Epithelial cell of esophagus (primary cell): ENCODE data around the gene MEGF8.

ENCODE experiments used
- DNase-seq: peaks from one replicate; pipeline ENCODE4 v3.0.0; 2010; ENCODE audit warnings: low read depth
- H3K4me3 ChIP-seq: 2 replicates; pipeline ENCODE4 v1.5.1; 2011; ENCODE audit warnings: mild to moderate bottlenecking, low read length, control low read depth
- TF ChIP-seq, protein P1 (sequence below): IDR thresholded peaks from 2 replicates; pipeline ENCODE4 v1.5.1; 2011; ENCODE audit warnings: low read depth, mild to moderate bottlenecking, low read length, control low read depth, inconsistent platforms; ENCODE audit not compliant: insufficient read depth; ENCODE audit errors: missing control alignments

The MEGF8 gene

DNA sequence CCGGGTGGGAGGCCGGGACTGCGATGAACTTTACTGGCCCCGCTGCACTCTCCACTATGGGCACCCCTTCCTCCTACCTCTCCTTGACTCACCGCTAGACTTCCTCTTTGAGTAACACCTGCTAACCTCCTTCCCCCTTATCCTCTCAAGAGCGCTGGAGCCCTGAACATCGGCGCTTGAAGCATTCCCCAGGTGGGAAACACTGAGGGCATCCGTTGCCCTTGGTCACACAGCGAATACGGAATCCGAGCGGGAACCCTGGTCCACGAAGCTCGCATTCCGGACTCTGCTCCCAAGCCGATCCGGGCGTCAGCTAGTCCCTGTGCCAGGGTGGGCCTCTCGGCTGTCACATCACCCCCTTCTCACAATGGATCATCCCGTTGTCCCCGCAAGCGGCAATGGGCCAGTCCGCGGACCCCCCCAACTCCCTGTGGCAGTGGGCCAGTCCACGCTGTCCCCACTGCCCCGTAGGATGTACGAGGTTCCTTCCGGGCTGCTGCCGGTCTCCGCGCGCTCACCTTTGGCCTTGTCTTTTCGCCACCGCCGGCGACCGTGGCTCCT lies 97.5 kb downstream of the MEGF8 start:
- H3K4me3 ChIP-seq = peak overlapping the region; percentile 61
- TF ChIP-seq, protein P1, sequence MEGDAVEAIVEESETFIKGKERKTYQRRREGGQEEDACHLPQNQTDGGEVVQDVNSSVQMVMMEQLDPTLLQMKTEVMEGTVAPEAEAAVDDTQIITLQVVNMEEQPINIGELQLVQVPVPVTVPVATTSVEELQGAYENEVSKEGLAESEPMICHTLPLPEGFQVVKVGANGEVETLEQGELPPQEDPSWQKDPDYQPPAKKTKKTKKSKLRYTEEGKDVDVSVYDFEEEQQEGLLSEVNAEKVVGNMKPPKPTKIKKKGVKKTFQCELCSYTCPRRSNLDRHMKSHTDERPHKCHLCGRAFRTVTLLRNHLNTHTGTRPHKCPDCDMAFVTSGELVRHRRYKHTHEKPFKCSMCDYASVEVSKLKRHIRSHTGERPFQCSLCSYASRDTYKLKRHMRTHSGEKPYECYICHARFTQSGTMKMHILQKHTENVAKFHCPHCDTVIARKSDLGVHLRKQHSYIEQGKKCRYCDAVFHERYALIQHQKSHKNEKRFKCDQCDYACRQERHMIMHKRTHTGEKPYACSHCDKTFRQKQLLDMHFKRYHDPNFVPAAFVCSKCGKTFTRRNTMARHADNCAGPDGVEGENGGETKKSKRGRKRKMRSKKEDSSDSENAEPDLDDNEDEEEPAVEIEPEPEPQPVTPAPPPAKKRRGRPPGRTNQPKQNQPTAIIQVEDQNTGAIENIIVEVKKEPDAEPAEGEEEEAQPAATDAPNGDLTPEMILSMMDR = peak; percentile 3

DNA sequence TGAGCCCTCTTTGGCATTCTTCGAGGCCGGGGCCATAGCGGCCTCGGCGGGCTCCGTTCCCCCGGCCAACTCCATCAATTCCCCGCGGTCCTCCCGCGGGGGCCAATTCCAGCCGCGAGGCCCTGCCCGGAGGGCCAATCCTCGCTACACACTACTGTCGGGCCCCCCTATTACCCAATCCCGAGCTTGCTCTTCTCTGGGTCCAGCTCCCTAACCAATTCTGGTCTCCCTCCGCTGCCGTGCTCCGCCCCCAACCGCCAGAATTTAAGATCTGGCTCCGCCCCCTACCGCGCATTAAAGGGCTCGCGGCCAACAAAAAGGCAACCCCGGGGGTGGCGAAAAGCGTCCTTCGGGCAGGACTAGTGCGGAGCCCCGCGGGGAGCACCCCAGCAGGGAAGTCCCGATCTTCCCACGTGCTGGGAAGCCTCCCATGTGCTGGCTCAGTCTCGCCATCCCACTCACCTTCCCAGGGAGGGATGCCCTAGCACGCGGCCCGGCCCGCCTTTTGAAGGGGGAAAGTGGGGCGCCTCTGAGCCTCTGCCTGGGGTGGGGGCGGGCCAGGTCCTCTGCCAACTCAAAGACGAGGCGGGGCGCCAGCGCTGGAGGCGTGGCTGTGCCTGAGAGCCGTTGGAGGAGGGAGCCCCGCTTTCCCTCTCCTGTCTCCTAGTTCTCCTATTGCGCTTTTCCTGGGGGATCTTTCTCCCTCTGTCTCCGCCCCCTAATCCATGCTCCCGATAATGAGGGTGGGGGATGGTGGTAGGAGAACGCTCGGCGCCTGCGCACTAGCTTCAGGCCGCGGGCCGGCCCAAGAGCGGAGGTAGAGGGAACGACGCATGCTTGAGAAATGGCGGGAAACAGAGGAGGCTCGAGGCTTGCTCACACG lies 98.3 kb downstream of the MEGF8 start:
- peak overlapping the region; percentile 61 for H3K4me3 ChIP-seq
- TF ChIP-seq, protein P1 = no peak
- DNase-seq = peak; percentile 96

More for the DNA sequence above, 97.5 kb downstream of the MEGF8 start:
- DNase-seq = peak; percentile 74

DNA sequence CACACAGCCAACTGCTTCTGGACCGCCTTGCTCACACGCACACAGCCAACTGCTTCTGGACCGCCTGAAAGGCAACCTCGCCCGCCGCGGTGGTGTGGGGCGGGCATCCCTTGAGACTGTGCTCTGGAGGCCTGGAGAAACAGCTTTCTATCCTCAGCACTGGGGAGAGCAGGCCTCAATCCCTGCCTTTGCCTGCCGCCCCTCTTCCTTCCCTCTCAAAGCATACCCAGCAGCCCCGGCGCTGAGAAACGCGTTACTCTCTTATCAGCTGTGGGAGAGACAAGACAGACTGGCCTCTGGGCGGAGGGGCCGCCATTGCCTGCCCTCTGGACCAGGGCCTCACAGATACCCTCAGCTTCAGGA lies 98.9 kb downstream of the MEGF8 start:
- DNase-seq = no peak
- TF ChIP-seq, protein P1 = no peak
- no peak overlapping the region for H3K4me3 ChIP-seq

DNA sequence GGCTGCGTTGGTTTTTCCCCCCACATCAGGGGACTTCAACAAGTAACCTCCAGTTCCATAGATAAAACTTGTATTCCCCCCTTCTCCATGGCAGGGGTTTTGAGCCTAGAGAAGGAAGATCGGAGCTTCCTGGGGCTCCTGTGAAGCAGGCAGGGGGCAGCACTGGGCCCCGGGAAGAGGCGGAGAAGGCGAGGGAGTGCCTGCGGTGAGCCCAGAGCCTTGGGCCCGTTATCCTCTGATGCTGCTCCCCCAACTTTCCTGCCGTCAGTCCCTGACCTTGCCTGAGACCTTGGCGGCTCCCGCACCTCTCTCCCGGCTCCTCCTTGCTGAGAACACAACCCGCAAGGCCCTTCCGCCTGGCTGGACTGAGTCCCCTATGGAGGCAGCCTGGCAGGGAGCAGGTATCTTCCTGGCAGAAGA lies 99.3 kb downstream of the MEGF8 start:
- TF ChIP-seq, protein P1 = no peak
- no peak for DNase-seq
- H3K4me3 ChIP-seq = no peak overlapping the region

DNA sequence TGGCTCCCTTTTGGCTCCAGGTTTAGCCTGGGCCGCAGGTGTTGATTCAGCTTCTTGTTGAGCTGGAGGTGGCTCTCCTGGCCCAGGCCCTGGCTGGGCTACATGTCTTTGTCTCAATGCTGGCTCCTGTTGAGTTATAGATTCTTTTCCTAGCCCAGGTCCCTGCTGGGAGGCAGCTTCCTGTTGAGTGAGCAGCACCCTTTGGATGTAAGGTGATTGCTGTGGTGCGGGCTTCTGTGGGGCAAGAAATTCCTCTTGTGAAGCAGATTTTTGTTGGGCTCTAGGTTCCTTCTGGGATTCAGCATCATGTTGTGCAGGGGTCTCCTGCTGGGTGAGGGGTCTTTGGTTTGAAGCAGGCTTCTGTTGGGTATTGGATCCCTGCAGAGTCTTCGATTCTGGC lies 101.2 kb downstream of the MEGF8 start:
- no peak overlapping the region for H3K4me3 ChIP-seq
- TF ChIP-seq, protein P1 = no peak
- DNase-seq = no peak

DNA sequence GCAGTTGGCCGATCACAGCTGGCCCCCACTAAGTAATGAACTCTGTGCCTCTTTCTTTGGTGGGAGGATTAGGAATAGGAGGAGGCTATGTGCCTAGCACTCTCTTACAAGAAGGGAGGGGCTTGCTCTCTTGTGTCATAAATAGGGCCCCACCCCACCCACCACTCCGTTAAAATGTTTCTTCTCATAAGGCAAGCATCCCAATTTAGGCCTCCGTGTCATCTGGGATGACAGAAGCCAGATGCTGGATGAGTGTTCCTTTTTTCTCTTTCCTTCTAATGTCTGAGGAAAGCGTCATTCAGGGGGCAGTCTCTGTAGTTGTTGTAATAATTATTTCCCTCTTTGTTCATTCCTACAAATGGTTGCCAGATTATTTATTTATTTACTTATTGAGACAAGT lies 101.9 kb downstream of the MEGF8 start, which contains the start of gene LIPE:
LIPE (minus strand) TSS at position 76 of the 400 bp plus-strand sequence. CDS start 239 bp downstream, outside the sequence.
- no peak for DNase-seq
- no peak within 1 kb of the TSS for H3K4me3 ChIP-seq
- TF ChIP-seq, protein P1 = no peak
